GM21529 (cell line): ENCODE measurements around the gene VPS8.
"Not testable (repeated sequence)": the region's sequence is repeated elsewhere in the genome, so short reads cannot be mapped to it uniquely, and the experiment has no call there.

ENCODE experiments used
- ATAC-seq: cut with Tn5 transposase; IDR thresholded peaks from one replicate; pipeline ENCODE4 v1.9.1; 2021; ENCODE audit not compliant: unreplicated experiment

The VPS8 gene

GRCh38 chr3:184977796-184978195 is 165.8 kb downstream of the VPS8 start:
- no peak for ATAC-seq

- no peak for ATAC-seq
These were observed 169.1 kb downstream of the VPS8 start for GRCh38 chr3:184981071-184981470.

GRCh38 chr3:184982076-184982475 is 170.1 kb downstream of the VPS8 start:
- no peak for ATAC-seq

- no peak for ATAC-seq
These were observed 173.6 kb downstream of the VPS8 start for GRCh38 chr3:184985586-184985985.

- no peak for ATAC-seq
These were observed 174.5 kb downstream of the VPS8 start for GRCh38 chr3:184986366-184986889.

DNA sequence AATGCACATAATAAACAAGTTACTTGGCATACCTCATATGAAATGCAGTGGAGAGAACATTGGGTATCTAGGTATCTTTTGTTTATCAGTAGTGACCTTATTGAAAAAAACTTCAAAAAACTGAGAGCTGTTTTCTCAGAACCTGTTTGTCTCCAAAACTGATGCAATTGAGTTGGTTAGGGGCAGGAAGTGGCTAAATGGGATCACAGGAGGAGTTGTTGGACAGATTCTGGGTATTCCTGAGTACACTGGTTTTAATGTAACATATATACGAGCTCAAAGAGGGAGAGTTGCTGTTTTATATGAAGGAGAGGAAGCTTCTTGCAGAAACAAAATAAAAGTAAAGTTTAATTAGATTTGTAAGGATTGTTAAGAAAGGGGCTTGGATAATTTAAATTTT is 181.4 kb downstream of the VPS8 start:
- no peak for ATAC-seq

GRCh38 chr3:185003876-185004275 is 191.9 kb downstream of the VPS8 start:
- ATAC-seq = not testable (repeated sequence)

GRCh38 chr3:185009650-185010049 is 197.7 kb downstream of the VPS8 start:
- no peak for ATAC-seq

GRCh38 chr3:185017584-185017983 is 205.6 kb downstream of the VPS8 start:
- ATAC-seq = not testable (repeated sequence)

DNA sequence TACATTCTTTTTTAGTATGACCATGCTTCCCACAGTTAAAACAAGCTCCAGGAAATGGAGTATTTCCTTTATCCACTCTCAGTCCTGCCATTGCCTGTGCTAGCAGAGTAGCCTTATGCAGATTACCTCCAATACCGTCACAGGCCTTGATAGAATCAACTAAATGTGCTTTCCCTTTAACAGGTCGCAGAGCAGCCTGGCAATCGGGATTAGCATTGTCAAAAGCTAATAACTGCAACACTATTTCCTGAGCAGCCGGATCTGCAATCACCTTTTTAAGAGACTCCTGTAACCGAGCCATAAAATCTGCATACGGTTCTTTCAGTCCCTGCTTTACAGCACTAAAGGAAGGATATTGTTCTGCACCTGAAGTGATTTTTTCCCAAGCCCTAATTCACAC is 206.0 kb downstream of the VPS8 start:
- ATAC-seq = not testable (repeated sequence)

DNA sequence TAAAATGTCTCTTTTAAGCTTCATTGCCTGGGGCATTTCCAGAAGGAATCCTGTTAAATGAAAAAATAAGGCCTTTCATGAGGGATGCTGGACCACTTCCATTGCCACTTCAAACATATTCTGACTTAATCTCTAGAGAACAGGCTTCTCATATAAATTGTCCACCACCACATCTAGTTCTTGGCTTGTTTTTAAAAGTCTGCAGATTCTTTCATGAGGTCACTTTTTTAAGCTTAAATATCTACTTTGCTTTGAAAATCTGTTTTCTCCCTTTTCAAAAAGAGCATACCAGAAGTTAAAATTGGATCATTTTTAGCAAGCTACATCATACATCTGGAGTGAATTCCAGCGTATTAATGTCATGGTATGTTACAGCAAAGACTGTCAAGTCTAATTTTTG is 209.3 kb downstream of the VPS8 start:
- no peak for ATAC-seq

DNA sequence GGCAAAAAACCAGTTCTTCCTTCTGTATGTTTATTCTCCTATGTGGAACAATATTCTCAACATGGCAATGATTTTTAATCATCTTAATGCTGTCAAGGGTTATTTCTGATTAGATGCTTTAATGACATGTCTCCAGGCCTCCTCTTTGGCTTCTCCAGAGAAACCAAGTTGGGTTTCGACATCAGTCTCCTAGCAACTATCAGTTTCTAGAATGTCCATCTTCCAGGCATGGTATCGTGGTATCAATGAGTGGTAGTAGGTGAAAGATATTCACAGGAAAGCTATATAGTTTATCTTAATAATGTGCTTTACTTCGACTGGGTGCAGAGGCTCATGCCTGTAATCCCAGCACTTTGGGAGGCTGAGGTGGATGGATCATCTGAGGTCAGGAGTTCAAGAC is 212.4 kb downstream of the VPS8 start:
- no peak for ATAC-seq

GRCh38 chr3:185024966-185025365 is 213.0 kb downstream of the VPS8 start:
- no peak for ATAC-seq

DNA sequence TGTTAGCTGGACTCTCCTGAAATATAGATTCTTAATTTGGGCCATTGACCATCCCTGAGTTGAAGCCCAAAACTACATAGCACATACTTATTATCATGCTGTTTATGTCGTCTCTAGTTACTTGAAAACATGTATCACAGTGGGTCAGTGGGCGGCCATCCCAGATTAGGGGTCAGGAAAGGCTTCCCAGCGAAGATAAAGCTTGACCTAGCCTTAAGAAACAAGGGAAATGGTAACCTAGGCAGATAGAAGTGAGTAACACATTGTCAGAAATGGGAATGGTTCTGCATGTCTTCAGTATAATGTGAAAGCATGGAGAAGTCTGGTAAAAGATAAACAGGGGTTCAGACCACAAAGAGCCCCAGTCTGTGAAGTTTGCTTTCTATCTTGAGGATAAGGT is 216.2 kb downstream of the VPS8 start:
- ATAC-seq = no peak

DNA sequence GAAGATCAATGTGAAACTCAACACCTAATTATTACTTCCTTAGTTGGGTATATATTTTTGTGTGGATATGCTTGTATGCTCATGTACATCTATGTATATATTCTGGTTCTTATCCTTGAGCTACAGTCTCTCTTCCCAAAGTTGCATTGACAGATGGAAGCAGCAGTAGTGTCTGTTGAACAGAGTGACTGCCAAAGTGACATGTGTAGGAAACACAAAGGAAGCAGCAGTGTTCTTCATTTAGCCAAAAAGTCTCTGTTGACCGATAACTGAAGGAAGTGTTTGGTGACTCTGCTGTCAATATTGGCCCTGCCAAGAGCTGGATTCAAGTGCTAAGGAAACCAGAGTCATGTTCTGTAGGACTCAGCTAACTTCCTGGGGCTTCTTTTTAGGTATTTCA is 217.1 kb downstream of the VPS8 start:
- ATAC-seq = no peak

DNA sequence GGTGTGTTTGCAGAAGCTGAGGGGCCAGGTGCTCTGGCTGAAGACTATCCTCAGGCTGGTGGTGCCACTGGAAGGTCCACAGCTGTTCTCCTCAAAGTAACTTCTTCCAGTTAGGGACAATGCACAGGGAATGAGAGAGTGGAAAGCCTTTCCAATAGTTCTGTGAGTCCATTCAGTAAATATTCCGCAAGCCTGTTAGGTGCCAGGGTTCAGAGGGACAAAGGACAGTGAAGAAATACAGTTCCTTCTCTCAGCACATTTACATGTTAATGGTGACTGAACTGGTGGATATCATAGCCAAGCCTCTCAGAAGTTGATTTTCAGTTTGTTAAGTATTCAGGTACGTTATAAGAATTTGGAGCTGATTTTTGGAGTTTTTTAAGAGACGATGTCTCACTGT is 218.4 kb downstream of the VPS8 start:
- ATAC-seq = no peak

- no peak for ATAC-seq
These were observed 219.0 kb downstream of the VPS8 start for GRCh38 chr3:185030951-185031350.

DNA sequence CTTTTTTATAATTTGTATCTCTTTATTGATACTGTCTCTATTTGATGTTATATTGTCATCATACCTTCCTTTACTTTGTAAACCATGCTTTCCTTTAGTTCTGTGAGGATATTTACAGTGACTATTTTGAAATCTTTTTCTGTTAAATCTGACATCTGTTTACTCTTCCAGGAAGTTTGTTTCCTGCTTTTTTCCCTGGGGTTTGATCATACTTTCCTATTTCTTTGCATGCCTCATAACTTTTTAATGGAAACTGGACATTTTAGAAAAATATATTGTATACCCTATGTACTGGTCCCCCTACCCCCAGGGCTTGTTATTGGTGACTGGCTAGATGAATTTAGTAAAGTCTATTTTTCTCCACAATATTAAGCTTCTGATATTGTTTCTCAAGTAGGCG is 225.8 kb downstream of the VPS8 start:
- ATAC-seq = no peak

GRCh38 chr3:185040425-185040824 is 228.5 kb downstream of the VPS8 start:
- no peak for ATAC-seq

- no peak for ATAC-seq
These were observed 229.6 kb downstream of the VPS8 start for GRCh38 chr3:185041540-185041939.

DNA sequence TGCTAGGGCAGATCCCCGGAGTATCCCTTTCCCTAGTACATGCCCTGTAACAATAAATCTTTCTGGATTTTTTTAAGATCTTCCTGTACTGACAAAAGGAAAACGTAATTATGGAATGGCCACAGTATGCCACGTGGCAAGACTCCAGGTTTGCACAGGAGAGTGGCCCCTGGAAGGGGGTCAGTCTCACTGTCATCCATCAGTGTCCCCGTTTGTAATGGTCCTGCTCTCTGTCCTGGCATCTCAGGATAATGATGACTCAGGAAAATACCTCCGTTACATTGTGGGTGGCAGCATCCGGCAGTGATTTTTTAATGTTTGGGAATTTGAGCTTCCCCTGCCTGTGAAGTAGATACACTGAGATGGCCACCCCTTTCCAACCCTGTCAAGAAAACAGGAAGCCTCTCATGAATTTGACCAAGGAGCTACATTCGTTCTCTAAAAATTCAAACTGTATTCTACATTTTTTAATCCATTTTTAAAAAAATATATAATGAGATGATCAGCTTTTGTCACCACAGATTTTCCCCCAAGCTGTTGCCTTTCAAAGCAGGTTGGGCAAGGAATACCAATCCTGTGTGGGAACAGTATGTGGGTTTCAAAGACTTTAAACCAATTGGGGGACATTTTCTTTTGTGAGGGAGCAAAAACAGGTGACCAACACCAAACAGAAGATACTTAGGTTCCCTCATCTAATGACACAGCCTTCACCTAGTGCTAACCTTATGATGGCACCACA is 230.5 kb downstream of the VPS8 start:
- no peak for ATAC-seq

- no peak for ATAC-seq
These were observed 234.2 kb downstream of the VPS8 start for GRCh38 chr3:185046164-185046515.

DNA sequence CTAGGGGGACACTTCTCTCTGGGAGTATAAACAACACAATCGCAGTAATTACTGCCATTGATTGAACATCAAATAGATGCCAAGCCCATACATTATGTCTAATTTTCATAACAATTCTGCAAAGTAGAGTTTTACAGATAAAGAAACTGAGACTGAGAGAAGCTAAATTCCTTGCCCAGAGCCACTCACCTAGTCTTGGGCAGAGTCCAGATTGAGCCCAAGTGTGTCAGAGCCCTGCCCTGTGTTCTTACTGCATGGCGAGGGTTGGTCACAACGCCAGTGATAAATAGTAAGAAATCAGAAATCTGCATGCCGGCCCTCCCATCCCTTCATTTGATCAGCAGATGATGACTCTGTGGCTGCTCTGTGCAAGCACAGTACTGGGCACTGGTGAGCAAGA is 234.6 kb downstream of the VPS8 start:
- no peak for ATAC-seq
